ENCODE results near the gene WDFY1.

WDFY1 gene, protein sequence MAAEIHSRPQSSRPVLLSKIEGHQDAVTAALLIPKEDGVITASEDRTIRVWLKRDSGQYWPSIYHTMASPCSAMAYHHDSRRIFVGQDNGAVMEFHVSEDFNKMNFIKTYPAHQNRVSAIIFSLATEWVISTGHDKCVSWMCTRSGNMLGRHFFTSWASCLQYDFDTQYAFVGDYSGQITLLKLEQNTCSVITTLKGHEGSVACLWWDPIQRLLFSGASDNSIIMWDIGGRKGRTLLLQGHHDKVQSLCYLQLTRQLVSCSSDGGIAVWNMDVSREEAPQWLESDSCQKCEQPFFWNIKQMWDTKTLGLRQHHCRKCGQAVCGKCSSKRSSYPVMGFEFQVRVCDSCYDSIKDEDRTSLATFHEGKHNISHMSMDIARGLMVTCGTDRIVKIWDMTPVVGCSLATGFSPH

GRCh38 chr2:223944703-223945531 lies at the start of gene WDFY1:
TSS of gene WDFY1 (minus strand) at chr2:223945335. CDS start at chr2:223945284, 51 bp downstream.
- DNase-seq (ENCODE audit: low spot score) = peak; percentile 95
- TF ChIP-seq CTCF (IDR thresholded peaks at IDR 0.05; ENCODE audit: extremely low read depth, missing control alignments) = no peak

DNA sequence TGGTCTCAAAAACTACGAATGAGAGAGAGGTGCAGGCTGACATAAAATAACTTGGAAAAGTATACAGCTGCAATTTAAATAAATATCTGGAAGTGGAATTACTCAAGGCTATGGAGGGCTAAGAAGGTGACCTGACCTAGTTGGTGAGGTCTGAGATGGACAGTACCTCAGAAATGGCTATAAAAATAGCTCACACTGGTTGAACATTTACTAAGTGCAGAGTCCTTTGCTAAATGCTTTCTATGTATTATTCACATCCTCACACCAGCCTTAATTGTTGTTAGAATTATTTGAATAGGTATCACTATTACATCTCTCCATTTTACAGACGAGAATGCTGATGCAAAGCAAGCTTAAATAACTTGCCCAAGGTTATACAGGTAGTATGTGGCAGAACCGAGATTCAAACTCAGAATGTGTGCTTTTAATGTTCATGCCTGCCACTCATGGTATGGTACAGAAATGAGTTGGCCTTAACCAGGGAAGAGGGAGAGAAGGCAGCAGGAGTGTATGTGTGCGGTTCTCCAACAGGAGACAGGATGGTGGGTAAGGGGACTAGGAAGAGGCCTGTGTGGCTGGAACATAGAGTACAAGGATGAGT lies 49.5 kb upstream of the WDFY1 start:
- no peak for TF ChIP-seq CTCF (IDR thresholded peaks at IDR 0.05; ENCODE audit: extremely low read depth, missing control alignments)

GRCh38 chr2:223993634-223994232 lies 48.6 kb upstream of the WDFY1 start:
- peak; percentile 75 for TF ChIP-seq CTCF (IDR thresholded peaks at IDR 0.05; ENCODE audit: extremely low read depth, missing control alignments)
- peak; percentile 66 for DNase-seq (ENCODE audit: low spot score)

More for the DNA sequence above, 49.5 kb upstream of the WDFY1 start:
- DNase-seq (ENCODE audit: low spot score) = no peak

DNA sequence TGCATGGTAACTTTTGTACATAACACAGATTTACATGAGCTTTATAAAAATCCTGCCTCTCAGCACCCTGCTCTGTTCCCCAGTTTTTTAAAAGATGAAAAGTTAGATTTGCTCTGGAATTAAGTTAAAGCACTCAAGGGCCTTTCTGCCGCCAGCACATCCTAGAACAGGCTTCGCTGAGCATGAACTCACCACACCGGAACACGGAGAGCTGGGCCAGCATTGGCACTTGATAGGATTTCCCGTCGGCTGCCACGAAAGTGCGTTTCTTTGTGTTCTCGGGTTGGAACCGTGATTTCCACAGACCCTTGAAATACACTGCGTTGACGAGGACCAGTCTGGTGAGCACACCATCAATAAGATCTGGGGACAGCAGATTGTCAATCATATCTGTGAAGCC lies 46.5 kb upstream of the WDFY1 start:
- no peak for TF ChIP-seq CTCF (IDR thresholded peaks at IDR 0.05; ENCODE audit: extremely low read depth, missing control alignments)
- no peak for DNase-seq (ENCODE audit: low spot score)

GRCh38 chr2:223989856-223990232 lies 44.7 kb upstream of the WDFY1 start:
- TF ChIP-seq CTCF (IDR thresholded peaks at IDR 0.05; ENCODE audit: extremely low read depth, missing control alignments) = no peak
- DNase-seq (ENCODE audit: low spot score) = no peak

DNA sequence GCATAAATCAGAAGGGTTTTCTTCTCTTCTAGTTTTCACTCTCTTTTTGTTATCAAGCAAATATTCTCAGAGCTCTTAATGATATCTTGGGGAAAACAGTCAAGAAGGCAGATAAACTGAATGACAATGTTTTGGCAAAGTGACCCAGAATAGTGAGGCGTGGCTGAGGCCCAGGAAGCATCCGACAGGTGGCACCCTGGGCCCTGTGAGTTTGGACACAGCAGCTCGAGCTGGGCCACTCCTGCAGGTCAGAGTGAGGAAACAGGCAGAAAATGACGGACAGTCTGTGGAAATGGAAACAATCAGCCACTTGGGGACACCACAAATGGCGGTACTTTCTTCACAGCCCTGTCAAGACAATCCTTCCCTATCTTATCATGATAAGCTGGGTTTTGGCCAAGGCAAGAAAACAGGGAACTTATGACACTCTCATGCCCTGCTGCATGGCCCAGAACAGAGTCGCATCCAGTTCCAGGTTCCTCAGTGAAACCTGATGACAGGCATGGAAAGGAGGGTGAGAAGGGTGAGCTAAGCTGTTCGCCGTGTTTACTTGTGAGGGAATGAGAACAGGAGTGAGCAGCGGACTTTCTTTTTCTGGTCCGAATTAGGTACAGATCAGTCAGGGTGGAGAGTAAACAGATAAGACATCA lies 44.2 kb upstream of the WDFY1 start:
- no peak for TF ChIP-seq CTCF (IDR thresholded peaks at IDR 0.05; ENCODE audit: extremely low read depth, missing control alignments)
- no peak for DNase-seq (ENCODE audit: low spot score)

Measured in GM20000 (cell line).